ENCODE results near the gene TRIM42. TPM values are rescaled to one million over a fixed set of nuclear protein-coding genes. Genes with fewer than 3 reads are reported as not detected.

The TRIM42 gene
- total RNA-seq, 1 experiment from 2014 or later, result not detected

DNA sequence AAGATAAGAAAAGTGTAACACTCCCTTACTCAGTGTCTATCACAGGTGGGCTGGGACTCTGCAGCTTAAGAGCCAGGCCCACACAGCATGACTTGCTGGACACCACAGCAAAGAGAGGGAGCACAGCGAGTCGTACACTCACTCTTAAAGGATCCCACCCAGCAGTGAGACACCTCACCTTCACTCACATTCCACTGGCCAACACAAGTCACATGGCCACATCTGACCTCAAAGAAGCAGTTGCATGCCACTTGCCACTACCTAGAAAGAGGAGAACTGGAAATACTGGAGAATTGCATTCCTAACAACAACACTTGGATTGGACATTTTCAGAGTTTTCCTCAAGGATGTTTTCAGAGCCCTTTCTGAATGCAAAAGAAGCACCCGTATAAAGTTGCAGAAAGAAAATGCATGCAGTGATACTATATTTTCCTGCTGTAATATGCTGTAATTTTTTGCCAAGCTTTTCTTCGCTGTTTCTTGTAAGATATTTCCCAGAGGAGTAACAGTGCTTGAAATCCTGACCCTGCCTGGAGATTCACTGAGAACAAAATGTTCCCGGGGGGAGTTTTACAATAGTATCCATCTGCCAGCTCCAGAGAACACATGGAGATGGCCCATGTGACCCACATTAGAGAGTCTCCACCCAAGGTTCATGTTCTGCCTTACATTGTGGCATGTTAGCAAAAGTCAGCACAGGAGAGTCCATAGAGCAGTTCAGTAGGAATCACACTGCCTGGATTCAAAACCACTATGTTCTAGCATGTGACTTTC lies 42.2 kb downstream of the TRIM42 start:
- no TSS peak for BruUV-seq (replicated peaks)
- Mint-ChIP-seq H3K36me3 (ENCODE audit: insufficient read depth, unreplicated experiment) (no peaks in the 10 kb centered on the region), H3K9me3 (ENCODE audit: unreplicated experiment) (peaks cover 20% of the 10 kb centered on the region), H3K4me1 (ENCODE audit: low read depth, unreplicated experiment) (peaks cover 6% of the 10 kb centered on the region), H3K27me3 (ENCODE audit: insufficient read depth, unreplicated experiment) (no peaks in the 10 kb centered on the region), H3K4me3 (ENCODE audit: unreplicated experiment) (no peak overlapping the region), H3K27ac (ENCODE audit: unreplicated experiment) (no peak overlapping the region)
- no peaks in the 10 kb centered on the region for H3K36me3 ChIP-seq (ENCODE audit: control insufficient read depth, insufficient read depth, low read length)
- peaks cover 9% of the 10 kb centered on the region for H3K4me1 ChIP-seq
- H3K27me3 ChIP-seq (replicated peaks; ENCODE audit: control insufficient read depth, insufficient read depth, low read length), result no peaks in the 10 kb centered on the region
- H3K9me3 ChIP-seq, result no peaks in the 10 kb centered on the region
- CTCF ChIA-PET, result interaction anchor here (0.6 kb wide), 1 partner anchor 784 kb away, joined by 3 read pairs; no protein-coding TSS in a partner anchor
- DNase-seq, result no peak
- no peak overlapping the region for H3K4me3 ChIP-seq (ENCODE audit: low read depth, low read length)
- TF ChIP-seq, protein P1, sequence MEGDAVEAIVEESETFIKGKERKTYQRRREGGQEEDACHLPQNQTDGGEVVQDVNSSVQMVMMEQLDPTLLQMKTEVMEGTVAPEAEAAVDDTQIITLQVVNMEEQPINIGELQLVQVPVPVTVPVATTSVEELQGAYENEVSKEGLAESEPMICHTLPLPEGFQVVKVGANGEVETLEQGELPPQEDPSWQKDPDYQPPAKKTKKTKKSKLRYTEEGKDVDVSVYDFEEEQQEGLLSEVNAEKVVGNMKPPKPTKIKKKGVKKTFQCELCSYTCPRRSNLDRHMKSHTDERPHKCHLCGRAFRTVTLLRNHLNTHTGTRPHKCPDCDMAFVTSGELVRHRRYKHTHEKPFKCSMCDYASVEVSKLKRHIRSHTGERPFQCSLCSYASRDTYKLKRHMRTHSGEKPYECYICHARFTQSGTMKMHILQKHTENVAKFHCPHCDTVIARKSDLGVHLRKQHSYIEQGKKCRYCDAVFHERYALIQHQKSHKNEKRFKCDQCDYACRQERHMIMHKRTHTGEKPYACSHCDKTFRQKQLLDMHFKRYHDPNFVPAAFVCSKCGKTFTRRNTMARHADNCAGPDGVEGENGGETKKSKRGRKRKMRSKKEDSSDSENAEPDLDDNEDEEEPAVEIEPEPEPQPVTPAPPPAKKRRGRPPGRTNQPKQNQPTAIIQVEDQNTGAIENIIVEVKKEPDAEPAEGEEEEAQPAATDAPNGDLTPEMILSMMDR (IDR thresholded peaks at IDR 0.05; ENCODE audit: insufficient read depth in 1 of 2, low read depth in 1 of 2, low read length in 1 of 2, severe bottlenecking in 1 of 2, unreplicated experiment in 1 of 2), result no peak
- intact Hi-C loops (cut with micrococcal nuclease; ENCODE audit: unreplicated experiment), result no loop called here
- POLR2A ChIA-PET, result no interaction called here

DNA sequence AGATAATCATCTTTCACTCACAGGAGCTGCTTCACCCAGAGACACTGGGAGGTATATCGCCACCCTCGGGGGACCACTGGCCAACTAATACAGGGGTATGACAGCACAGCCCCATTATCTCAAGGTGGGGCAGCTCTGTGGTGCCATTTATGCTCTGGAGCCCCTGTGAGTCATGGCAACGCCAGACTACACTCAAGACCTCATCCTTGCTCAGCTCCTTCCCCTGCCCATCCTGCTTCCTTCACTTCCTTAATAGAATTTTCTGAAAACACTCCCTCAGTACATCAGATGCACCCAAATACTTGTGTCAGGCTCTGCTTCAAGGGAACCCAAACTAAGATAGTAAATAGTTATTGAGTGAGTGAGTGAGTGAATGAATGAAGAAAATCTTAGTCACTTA lies 45.7 kb downstream of the TRIM42 start:
- Mint-ChIP-seq H3K27me3 (ENCODE audit: insufficient read depth, unreplicated experiment) (no peaks in the 10 kb centered on the region), H3K4me3 (ENCODE audit: unreplicated experiment) (no peak overlapping the region), H3K36me3 (ENCODE audit: insufficient read depth, unreplicated experiment) (no peaks in the 10 kb centered on the region), H3K9me3 (ENCODE audit: unreplicated experiment) (peaks cover 19% of the 10 kb centered on the region), H3K4me1 (ENCODE audit: low read depth, unreplicated experiment) (no peaks in the 10 kb centered on the region), H3K27ac (ENCODE audit: unreplicated experiment) (no peak overlapping the region)
- peaks cover 23% of the 10 kb centered on the region for H3K4me1 ChIP-seq
- ChIA-PET CTCF (no interaction called here), POLR2A (no interaction called here)
- H3K27me3 ChIP-seq (replicated peaks; ENCODE audit: control insufficient read depth, insufficient read depth, low read length), result no peaks in the 10 kb centered on the region
- no peak for DNase-seq
- H3K4me3 ChIP-seq (ENCODE audit: low read depth, low read length), result no peak overlapping the region
- no TSS peak for BruUV-seq (replicated peaks)
- H3K9me3 ChIP-seq, result no peaks in the 10 kb centered on the region
- no peaks in the 10 kb centered on the region for H3K36me3 ChIP-seq (ENCODE audit: control insufficient read depth, insufficient read depth, low read length)
- intact Hi-C loops (cut with micrococcal nuclease; ENCODE audit: unreplicated experiment), result no loop called here
- TF ChIP-seq, protein P1 (IDR thresholded peaks at IDR 0.05; ENCODE audit: insufficient read depth in 1 of 2, low read depth in 1 of 2, low read length in 1 of 2, severe bottlenecking in 1 of 2, unreplicated experiment in 1 of 2), result no peak

DNA sequence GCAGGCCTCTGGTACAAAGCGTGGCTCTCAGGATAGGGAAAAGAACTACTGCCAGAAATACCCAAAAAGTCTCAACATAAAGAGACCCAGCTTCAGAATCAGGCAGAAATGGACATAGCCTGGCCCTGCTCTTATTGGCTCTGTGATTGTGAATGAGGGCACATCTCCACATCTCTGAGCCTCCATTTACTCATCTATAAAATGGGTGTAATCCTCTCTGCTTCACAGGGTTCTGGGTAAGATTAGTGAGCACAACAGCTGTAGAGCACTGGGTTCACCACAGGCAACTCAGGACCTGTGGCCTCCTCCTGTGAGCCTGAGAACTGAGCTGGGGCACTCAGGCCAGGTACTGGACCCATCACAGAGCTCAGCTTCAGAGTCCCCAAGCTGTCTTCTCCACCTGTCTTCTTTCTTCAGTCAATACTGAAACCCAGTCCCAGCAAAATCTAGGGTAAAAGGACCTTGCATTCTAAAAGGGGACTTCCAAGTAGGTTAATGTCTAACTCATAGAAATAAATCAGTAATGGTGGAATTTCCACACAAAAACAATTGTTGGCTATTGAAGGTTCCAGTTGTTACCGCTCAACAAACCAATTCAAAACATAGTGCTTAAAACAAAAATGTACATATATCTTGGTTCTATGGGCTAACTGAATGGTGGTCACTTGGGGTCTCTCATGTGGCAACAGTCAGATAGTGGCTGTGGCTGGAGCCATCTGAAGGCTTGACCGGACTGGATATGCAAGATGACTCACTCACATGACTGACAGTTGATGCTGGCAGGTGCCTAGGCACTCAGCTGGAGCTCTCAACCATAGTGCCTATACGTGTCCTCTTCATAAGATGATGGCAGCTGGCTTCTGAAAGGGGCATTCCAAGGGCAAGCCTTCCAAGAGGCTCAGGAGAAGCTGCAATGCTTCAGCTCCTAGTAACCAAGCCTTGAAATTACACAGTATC lies 47.3 kb downstream of the TRIM42 start:
- no TSS peak for BruUV-seq (replicated peaks)
- Histone ChIP-seq H3K4me3 (ENCODE audit: low read depth, low read length) (no peak overlapping the region), H3K27me3 (replicated peaks; ENCODE audit: control insufficient read depth, insufficient read depth, low read length) (no peaks in the 10 kb centered on the region), H3K9me3 (no peaks in the 10 kb centered on the region), H3K4me1 (peaks cover 17% of the 10 kb centered on the region; the same call in 1 of the 2 replicates), H3K36me3 (ENCODE audit: control insufficient read depth, insufficient read depth, low read length) (no peaks in the 10 kb centered on the region)
- Mint-ChIP-seq H3K4me1 (ENCODE audit: low read depth, unreplicated experiment) (no peaks in the 10 kb centered on the region), H3K27me3 (ENCODE audit: insufficient read depth, unreplicated experiment) (no peaks in the 10 kb centered on the region), H3K27ac (ENCODE audit: unreplicated experiment) (no peak overlapping the region), H3K9me3 (ENCODE audit: unreplicated experiment) (peaks cover 10% of the 10 kb centered on the region), H3K4me3 (ENCODE audit: unreplicated experiment) (no peak overlapping the region), H3K36me3 (ENCODE audit: insufficient read depth, unreplicated experiment) (no peaks in the 10 kb centered on the region)
- intact Hi-C loops (cut with micrococcal nuclease; ENCODE audit: unreplicated experiment), result no loop called here
- DNase-seq, result no peak
- POLR2A ChIA-PET, result no interaction called here
- TF ChIP-seq, protein P1 (IDR thresholded peaks at IDR 0.05; ENCODE audit: insufficient read depth in 1 of 2, low read depth in 1 of 2, low read length in 1 of 2, severe bottlenecking in 1 of 2, unreplicated experiment in 1 of 2), result no peak
- CTCF ChIA-PET, result no interaction called here
